ENCODE measurements around the gene GRK4.
"Not testable (repeated sequence)": the region's sequence is repeated elsewhere in the genome, so short reads cannot be mapped to it uniquely, and the experiment has no call there.

Gene GRK4

GRCh38 chr4:2942532-2943363 lies 20.6 kb upstream of the GRK4 start:
- no peak for DNase-seq

GRCh38 chr4:2943364-2944090 lies 19.8 kb upstream of the GRK4 start:
- DNase-seq: no peak

GRCh38 chr4:2944091-2944482 lies 19.3 kb upstream of the GRK4 start:
- DNase-seq: no peak

- no peak for DNase-seq
These were observed 18.5 kb upstream of the GRK4 start for GRCh38 chr4:2944586-2945526.

DNA sequence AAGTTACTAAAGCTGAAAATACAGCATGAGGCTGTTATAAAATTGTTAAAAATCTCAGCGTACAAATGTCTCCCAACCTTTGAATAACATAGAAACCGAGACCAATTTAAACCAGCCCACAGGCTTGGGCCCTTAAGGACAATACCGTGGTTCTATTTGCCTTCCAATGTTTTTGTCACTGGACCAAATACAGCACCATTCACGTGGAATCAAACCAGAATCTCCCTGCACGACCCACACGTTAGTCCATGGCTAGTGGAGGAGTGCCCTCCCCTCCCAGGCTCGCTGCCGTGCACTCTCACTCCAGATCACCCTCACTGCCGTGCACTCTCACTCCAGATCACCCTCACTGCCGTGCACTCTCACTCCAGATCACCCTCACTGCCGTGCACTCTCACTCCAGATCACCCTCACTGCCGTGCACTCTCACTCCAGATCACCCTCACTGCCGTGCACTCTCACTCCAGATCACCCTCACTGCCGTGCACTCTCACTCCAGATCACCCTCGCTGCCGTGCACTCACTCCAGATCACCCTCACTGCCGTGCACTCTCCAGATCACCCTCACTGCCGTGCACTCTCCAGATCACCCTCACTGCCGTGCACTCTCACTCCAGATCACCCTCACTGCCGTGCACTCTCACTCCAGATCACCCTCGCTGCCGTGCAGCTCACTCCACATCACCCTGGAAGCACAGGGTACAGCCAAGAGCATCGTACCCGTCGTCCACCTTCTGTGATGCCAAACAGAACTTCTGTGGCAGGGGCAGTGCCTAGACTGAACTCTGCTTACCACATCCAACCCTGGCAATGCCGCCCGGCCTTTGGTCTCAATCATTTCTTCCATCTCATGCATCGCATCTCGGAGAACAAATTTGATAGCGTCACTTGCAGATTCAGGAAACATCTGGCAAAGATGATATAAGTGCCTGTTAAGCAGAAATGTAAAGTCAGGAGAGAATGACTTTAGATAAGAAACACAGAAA lies 17.5 kb upstream of the GRK4 start:
- DNase-seq: not testable (repeated sequence)

- DNase-seq: no peak
These were observed 16.4 kb upstream of the GRK4 start for GRCh38 chr4:2946812-2947600.

- no peak for DNase-seq
These were observed 15.4 kb upstream of the GRK4 start for GRCh38 chr4:2947926-2948325.

- DNase-seq: no peak
These were observed 14.2 kb upstream of the GRK4 start for GRCh38 chr4:2948895-2949781.

DNA sequence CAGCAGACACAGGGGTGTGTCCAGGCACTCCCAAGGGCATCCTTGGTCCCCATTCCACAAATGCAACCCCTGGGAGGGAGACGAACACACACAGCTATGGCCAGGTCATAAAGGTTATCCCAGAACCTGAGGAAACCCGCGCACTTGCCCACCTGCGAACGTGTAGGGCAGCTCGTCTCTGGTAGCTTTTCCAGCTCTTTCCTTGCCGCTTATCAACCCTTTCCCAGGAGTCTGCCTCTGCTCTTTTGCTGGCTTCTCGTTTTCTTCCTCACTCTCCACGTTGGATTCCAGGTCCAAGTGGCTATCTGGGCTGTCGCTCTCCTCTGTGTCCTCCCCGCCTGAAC lies 13.6 kb upstream of the GRK4 start:
- no peak for DNase-seq

DNA sequence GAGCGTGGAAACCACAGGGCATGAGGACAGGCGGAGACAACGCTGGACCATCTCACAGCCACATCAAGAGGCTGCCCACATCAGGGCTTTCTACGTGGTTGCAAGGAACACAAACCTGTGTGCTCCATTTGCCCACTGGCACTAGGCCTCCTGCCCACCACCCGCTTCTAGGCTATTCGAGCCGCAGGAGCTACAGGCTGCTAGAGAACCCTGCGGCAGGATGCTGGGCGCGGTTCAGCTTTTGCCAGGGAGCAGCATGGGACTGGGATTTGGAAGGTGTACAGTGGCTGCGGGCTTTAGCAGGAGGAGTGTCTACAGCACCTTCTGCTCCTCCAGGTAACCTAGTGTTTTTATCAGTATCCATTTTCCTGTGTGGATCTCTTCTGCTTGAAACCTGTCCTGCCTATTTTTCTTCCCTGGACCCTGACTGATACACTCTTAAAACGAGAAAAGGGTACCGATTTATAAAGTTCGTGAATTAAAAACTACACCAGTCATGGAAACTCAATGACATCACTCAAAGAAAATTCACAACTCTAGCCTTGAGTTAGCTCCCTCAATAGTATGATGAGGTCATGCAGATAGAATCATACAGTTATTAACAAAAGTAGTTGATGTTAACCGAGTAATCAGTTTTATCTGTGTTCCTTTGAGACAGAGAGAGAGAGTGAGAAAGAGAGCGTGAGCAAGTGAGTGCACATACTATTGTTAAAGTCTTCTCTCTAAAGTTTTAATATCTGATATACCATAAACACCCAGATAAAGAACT lies 13.0 kb upstream of the GRK4 start:
- DNase-seq: no peak

- DNase-seq: no peak
These were observed 9.9 kb upstream of the GRK4 start for GRCh38 chr4:2953496-2953895.

DNA sequence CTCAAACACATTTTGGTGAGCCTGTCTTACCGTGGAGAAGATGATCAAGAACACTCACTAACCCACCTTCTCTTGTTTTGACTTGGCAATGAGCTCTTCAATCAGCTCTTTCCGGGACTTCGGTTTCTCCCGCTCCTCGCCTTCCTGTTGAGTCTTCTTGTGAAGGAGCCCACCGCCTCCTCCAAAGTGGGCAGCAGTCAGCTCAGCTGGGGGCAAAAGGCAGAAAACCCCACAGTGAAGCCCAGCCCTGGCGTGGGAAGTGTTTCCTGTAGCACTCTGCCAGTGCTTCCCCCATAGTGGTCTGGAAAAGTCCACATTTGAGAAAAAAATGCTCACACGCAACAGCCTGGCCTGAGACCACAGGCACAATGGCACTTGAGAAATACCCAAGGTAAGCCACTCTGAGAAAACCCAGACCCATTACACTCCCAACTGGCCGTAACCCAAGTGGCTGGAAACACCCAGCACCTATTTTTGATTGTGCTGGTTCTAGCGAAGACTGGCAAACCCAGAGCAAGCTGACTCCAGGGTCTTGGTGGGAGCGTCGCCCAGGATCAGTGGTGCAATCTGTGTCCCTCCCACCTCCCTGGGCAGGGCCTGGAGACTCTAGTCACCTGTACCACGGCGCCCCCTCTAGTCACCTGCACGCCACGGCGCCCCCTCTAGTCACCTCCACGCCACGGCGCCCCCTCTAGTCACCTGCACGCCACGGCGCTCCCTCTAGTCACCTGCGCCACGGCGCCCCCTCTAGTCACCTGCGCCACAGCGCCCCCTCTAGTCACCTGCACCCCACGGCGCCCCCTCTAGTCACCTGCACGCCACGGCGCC lies 8.8 kb upstream of the GRK4 start:
- DNase-seq: no peak

- DNase-seq: not testable (repeated sequence)
These were observed 8.0 kb upstream of the GRK4 start for GRCh38 chr4:2955186-2956044.

GRCh38 chr4:2958446-2958845 lies 4.9 kb upstream of the GRK4 start:
- DNase-seq: no peak

DNA sequence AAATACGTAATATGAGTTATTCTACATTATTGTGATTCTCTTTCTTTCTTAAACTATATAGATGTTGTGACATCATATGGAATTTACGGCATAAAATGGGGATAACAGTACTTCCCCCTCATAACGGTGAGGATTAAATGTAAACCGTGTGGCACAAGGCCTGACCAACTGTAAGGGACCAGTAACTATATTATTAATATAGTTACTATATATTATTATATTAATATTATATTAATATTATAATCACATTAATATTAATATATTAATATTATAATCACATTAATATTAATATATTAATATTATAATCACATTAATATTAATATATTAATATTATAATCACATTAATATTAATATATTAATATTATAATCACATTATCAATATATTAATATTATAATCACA lies 2.9 kb upstream of the GRK4 start:
- DNase-seq: not testable (repeated sequence)

- DNase-seq: no peak
These were observed 2.0 kb upstream of the GRK4 start for GRCh38 chr4:2961421-2961810.

DNA sequence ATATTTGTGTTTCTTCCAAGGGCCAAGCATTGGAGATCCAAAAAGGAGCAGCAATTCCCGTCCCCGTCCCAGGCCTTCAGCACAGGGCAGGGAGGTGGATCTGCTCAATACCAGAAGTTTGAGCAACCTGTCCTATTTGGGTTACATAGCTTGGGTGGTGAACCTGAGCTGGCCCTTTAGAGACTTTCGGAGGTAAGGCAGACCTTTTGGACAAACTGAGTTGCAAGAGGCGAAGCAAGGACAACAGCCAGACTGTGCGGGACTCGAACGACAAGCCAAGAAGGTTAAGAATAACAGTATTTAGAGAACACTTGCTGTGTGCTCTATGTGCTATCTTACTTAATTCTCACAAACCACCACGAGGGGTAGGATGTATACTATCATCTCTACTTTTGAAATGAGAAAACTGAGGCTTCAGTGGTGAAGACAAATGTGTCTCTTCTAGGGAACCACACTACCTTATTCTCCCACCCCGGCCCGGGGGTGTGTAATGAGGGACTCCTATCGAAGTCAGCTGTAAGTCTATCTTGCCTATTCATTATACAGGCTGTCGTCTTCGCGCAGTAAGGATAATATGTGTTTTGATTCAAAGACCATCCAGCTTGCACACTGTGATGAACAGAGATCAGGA lies 1.4 kb upstream of the GRK4 start:
- no peak for DNase-seq
